Fibroblast of the aortic adventitia (primary cell): ENCODE data around the gene NLRP14. TPM values are rescaled to one million over a fixed set of nuclear protein-coding genes. Genes with fewer than 3 reads are reported as not detected.

ENCODE experiments used
- DNase-seq: peaks from one replicate; pipeline ENCODE4 v3.0.0-alpha.2; 2010; ENCODE audit warnings: low read depth
- H3K4me3 ChIP-seq: 2 replicates; pipeline ENCODE4 v1.5.1; 2011; ENCODE audit warnings: low read depth, mild to moderate bottlenecking, control low read depth, low read length, moderate library complexity
- CTCF ChIP-seq: IDR thresholded peaks from 2 replicates; pipeline ENCODE4 v1.5.1; 2011; ENCODE audit warnings: mild to moderate bottlenecking, low read length, control low read depth, inconsistent platforms; ENCODE audit not compliant: insufficient read depth
- total RNA-seq: library from RNA; depleted of rRNA; stranded (reverse); fragments of >200 nt; gene quantifications from 2 replicates; pipeline ENCODE4 v1.2.3, GENCODE V29; 2012; ENCODE audit warnings: low replicate concordance

NLRP14 gene
- 0.18 TPM in 1 of 2 replicates, not detected in the other for total RNA-seq

- DNase-seq: peak; percentile 92
- TF ChIP-seq CTCF: no peak
- peak within 1 kb of the TSS; percentile 77 for H3K4me3 ChIP-seq
Measured at GRCh38 chr11:7020183-7020917, at the start of gene NLRP14, which contains the start of gene ZNF214. NLRP14 (plus strand) TSS chr11:7020479; CDS start chr11:7038587, 18,108 bp downstream. ZNF214 (minus strand) TSS chr11:7020346; CDS start chr11:7002835, 17,511 bp downstream.

GRCh38 chr11:6979365-6979764 is 40.9 kb upstream of the NLRP14 start:
- H3K4me3 ChIP-seq: no peak overlapping the region
- TF ChIP-seq CTCF: no peak
- peak; percentile 16 for DNase-seq

GRCh38 chr11:6986487-6986886 is 33.8 kb upstream of the NLRP14 start:
- no peak overlapping the region for H3K4me3 ChIP-seq
- no peak for DNase-seq
- no peak for TF ChIP-seq CTCF

GRCh38 chr11:6988506-6988905 is 31.8 kb upstream of the NLRP14 start:
- DNase-seq: no peak
- H3K4me3 ChIP-seq: no peak overlapping the region
- TF ChIP-seq CTCF: no peak

- no peak for DNase-seq
- TF ChIP-seq CTCF: no peak
- no peak overlapping the region for H3K4me3 ChIP-seq
Measured at GRCh38 chr11:6991227-6991626, 29.1 kb upstream of the NLRP14 start.

GRCh38 chr11:6992026-6992425 is 28.3 kb upstream of the NLRP14 start:
- no peak overlapping the region for H3K4me3 ChIP-seq
- TF ChIP-seq CTCF: no peak
- peak; percentile 79 for DNase-seq
